Breast epithelium (tissue), 4 donors: ENCODE measurements around the gene TEX28. TPM values are rescaled to one million over a fixed set of nuclear protein-coding genes. Genes with fewer than 3 reads are reported as not detected.

Experiments used
- DNase-seq, 2 donors: peaks; one replicate each; pipeline ENCODE4 v3.0.0-alpha.2; 2019; ENCODE audit warnings: low spot score in 2 of 2
- H3K27ac ChIP-seq, 2 donors: fragments of 200-600 bp; sonication (generic) in 1 of 2; one replicate each; pipeline ENCODE4 v1.5.1; 2016 to 2019; ENCODE audit warnings: mild to moderate bottlenecking in 1 of 2
- H3K27me3 ChIP-seq, 2 donors: fragments of 200-600 bp; sonication (generic) in 1 of 2; one replicate each; pipeline versions ENCODE4 v1.5.1 to v1.6.0; 2017 to 2019; ENCODE audit warnings: control low read depth in 1 of 2, mild to moderate bottlenecking in 1 of 2
- H3K36me3 ChIP-seq: fragments of 200-600 bp; one replicate; pipeline ENCODE4 v1.5.1; 2019
- H3K4me1 ChIP-seq, 2 donors: fragments of 200-600 bp; sonication (generic); one replicate each; pipeline ENCODE4 v1.5.1; 2016 to 2019; ENCODE audit warnings: control low read depth in 1 of 2
- H3K4me3 ChIP-seq, 3 donors: fragments of 200-600 bp; sonication (generic); 1 replicate in 2 of 3; 2 replicates in 1 of 3; pipeline ENCODE4 v1.5.1; 2016 to 2019; ENCODE audit warnings: mild to moderate bottlenecking in 3 of 3, moderate library complexity in 2 of 3
- H3K9me3 ChIP-seq, 2 donors: fragments of 200-600 bp; sonication (generic) in 1 of 2; one replicate each; pipeline ENCODE4 v1.5.1; 2016 to 2019; ENCODE audit warnings: control low read depth in 1 of 2
- POLR2A ChIP-seq: fragments of 450-650 bp; IDR thresholded peaks from one replicate; pipeline ENCODE4 v1.6.1; 2016; ENCODE audit warnings: antibody characterized with exemption, mild to moderate bottlenecking, moderate library complexity
- POLR2AphosphoS5 ChIP-seq, 3 donors: sonication (generic); formaldehyde crosslinking; IDR thresholded peaks; one replicate each; pipeline ENCODE4 v1.6.1; 2017; ENCODE audit warnings: antibody characterized with exemption in 3 of 3
- intact Hi-C: fragments of 100-400 bp; cut with DNase I; formaldehyde crosslinking; loops from one replicate; pipeline ENCODE4 v1.15.1; 2023; ENCODE audit warnings: low total_unique reads
- total RNA-seq, 3 donors: library from RNA; depleted of rRNA; stranded (reverse); fragments of >200 nt; gene quantifications; one replicate each; pipeline ENCODE4 v1.1.0, GENCODE V29; 2016
- TF ChIP-seq, protein P1 (sequence below), 3 donors: fragments of 450-650 bp; IDR thresholded peaks; one replicate each; pipeline ENCODE4 v1.5.1; 2016 to 2017; ENCODE audit warnings: antibody characterized with exemption in 3 of 3, mild to moderate bottlenecking in 3 of 3, moderate library complexity in 3 of 3

The TEX28 gene
- total RNA-seq, 3 donors from 2014 or later: not detected

DNA sequence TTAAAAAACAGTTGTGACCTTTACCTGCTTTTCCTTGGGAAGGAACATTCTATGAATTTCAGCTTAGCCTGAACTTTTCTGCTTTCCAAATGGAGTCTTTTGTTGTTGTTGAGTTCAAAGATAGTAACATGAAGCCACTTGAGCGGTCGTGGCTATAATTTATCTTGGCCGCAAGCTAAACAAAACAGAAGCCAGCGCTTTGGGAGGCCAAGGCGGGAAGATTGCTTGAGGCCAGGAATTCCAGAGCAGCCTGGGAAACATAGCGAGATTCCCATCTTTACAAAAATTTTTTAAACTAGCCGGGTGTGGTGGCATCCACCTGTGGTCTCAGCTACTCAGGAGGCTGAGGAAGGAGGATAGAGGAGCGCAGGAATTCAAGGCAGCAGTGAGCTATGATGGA lies 30.6 kb upstream of the TEX28 start:
- intact Hi-C loops: no loop called here
- DNase-seq: no peak

DNA sequence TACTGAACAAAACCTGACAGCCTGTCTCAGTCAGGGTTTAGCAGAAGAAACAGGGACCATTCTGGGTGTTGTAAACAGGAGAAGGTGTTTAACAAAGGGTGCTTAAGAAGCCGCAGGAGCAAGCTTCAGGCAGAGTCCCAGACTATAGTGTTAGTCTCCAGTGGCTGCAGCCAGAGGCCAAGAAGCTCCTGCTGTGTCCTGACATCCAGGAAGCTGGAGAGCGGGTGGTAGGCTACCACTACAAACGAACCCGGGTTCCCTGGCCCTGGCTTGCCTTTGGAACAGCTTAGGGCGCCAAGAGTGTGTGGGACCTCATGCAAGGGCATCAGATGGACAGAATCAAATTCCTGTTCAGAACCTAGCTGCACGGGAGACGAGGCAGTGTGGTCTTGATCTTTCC lies 28.6 kb upstream of the TEX28 start:
- no peak overlapping the region for H3K4me3 ChIP-seq
- no peak for DNase-seq
- no peaks in the 10 kb centered on the region for H3K4me1 ChIP-seq
- no peaks in the 10 kb centered on the region for H3K36me3 ChIP-seq
- intact Hi-C loops: no loop called here
- H3K27ac ChIP-seq: no peak overlapping the region
- H3K9me3 ChIP-seq: no peaks in the 10 kb centered on the region
- H3K27me3 ChIP-seq: peaks cover 0 to 51% of the 10 kb centered on the region in 2 donors
- TF ChIP-seq POLR2AphosphoS5 (IDR thresholded peaks at IDR 0.05) (no peak), POLR2A (no peak)
- TF ChIP-seq, protein P1, sequence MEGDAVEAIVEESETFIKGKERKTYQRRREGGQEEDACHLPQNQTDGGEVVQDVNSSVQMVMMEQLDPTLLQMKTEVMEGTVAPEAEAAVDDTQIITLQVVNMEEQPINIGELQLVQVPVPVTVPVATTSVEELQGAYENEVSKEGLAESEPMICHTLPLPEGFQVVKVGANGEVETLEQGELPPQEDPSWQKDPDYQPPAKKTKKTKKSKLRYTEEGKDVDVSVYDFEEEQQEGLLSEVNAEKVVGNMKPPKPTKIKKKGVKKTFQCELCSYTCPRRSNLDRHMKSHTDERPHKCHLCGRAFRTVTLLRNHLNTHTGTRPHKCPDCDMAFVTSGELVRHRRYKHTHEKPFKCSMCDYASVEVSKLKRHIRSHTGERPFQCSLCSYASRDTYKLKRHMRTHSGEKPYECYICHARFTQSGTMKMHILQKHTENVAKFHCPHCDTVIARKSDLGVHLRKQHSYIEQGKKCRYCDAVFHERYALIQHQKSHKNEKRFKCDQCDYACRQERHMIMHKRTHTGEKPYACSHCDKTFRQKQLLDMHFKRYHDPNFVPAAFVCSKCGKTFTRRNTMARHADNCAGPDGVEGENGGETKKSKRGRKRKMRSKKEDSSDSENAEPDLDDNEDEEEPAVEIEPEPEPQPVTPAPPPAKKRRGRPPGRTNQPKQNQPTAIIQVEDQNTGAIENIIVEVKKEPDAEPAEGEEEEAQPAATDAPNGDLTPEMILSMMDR (IDR thresholded peaks at IDR 0.05): no peak

More for the DNA sequence above, 30.6 kb upstream of the TEX28 start:
- no peak for TF ChIP-seq POLR2A
- no peak for TF ChIP-seq POLR2AphosphoS5 (IDR thresholded peaks at IDR 0.05)
- TF ChIP-seq, protein P1 (IDR thresholded peaks at IDR 0.05): no peak
- H3K9me3 ChIP-seq: no peaks in the 10 kb centered on the region
- H3K27ac ChIP-seq: no peak overlapping the region
- H3K36me3 ChIP-seq: no peaks in the 10 kb centered on the region
- H3K27me3 ChIP-seq: peaks cover 0 to 57% of the 10 kb centered on the region in 2 donors
- H3K4me3 ChIP-seq: no peak overlapping the region
- no peaks in the 10 kb centered on the region for H3K4me1 ChIP-seq

DNA sequence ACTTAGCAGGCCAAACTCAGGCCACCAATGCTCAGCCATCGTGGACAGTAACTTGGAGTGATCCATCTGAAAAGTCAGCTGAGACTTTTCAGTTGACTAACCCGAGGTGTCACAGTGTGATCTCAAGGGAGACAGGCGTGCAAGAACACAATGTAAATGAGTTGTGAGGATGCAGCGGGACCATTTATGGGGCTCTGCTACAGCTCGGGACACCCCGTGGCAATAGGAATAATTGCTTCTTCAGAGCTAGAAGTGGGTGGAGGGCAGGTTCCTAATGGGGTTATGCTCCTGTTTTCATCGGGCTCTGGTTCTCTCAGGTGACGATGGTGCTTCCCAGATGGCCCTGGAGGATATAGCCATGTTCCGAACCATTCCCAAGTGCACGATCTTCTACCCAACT lies 28.0 kb upstream of the TEX28 start:
- H3K36me3 ChIP-seq: no peaks in the 10 kb centered on the region
- no peak overlapping the region for H3K27ac ChIP-seq
- H3K9me3 ChIP-seq: no peaks in the 10 kb centered on the region
- no peak for TF ChIP-seq POLR2AphosphoS5 (IDR thresholded peaks at IDR 0.05)
- TF ChIP-seq, protein P1 (IDR thresholded peaks at IDR 0.05): no peak
- TF ChIP-seq POLR2A: no peak
- no peak overlapping the region for H3K4me3 ChIP-seq
- DNase-seq: no peak
- H3K4me1 ChIP-seq: no peaks in the 10 kb centered on the region
- peaks cover 0 to 55% of the 10 kb centered on the region in 2 donors for H3K27me3 ChIP-seq
- intact Hi-C loops: no loop called here

DNA sequence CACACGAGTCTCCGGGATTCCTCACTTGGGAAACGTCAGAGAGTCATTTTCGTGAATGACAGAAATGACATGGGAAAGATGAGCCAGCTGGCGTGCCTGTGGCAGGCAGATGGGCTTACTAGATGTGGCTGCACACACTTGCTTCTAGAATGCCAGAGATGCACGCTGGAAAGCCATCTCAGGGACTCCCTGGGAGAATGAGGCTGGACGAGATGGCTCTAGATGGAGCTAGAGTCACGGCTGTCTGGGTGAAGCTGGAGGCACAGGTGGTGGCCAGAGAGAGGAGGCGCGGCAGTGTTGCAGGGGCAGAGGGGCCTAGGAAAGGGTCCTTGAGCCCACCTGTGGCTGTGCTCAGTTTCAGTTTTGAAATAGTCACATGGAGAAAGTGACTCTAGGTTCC lies 26.7 kb upstream of the TEX28 start:
- intact Hi-C loops: no loop called here
- no peak for DNase-seq
- TF ChIP-seq, protein P1 (IDR thresholded peaks at IDR 0.05): no peak
- no peak for TF ChIP-seq POLR2AphosphoS5 (IDR thresholded peaks at IDR 0.05)
- no peak for TF ChIP-seq POLR2A
- H3K4me1 ChIP-seq: no peaks in the 10 kb centered on the region
- peaks cover 0 to 54% of the 10 kb centered on the region in 2 donors for H3K27me3 ChIP-seq
- H3K27ac ChIP-seq: no peak overlapping the region
- no peak overlapping the region for H3K4me3 ChIP-seq
- no peaks in the 10 kb centered on the region for H3K36me3 ChIP-seq
- H3K9me3 ChIP-seq: no peaks in the 10 kb centered on the region

DNA sequence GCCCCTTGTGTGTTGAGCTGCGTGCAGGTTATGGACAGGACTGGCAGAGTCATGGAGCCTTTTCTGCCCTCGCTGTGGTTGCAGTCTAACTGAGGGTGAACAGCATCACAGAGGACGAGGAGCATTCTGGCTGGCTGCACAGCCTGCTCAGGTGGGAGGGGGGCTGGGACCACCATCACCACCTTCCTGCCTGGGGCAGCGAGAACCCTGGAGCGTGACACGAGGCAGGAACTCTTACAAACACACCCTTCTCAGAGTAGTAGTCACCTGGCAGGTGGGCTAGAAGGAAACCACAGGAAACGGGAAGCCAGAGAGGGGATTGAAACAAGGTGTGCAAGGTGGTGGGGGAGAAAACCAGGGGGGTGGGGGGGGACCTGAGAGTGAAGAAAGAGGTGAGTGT lies 26.2 kb upstream of the TEX28 start:
- Histone ChIP-seq H3K9me3 (no peaks in the 10 kb centered on the region), H3K36me3 (no peaks in the 10 kb centered on the region), H3K4me3 (no peak overlapping the region), H3K27me3 (peaks cover 0 to 49% of the 10 kb centered on the region in 2 donors), H3K27ac (no peak overlapping the region), H3K4me1 (no peaks in the 10 kb centered on the region)
- DNase-seq: no peak
- TF ChIP-seq POLR2AphosphoS5 (IDR thresholded peaks at IDR 0.05): no peak
- TF ChIP-seq, protein P1 (IDR thresholded peaks at IDR 0.05): no peak
- TF ChIP-seq POLR2A: no peak
- intact Hi-C loops: no loop called here
